HFF-Myc (cell line): Measurements from ENCODE around the gene DNAJC30.

ENCODE experiments used
- DNase-seq: peaks from one replicate; pipeline ENCODE4 v3.0.0-alpha.2; 2011; ENCODE audit warnings: low read depth; ENCODE audit errors: extremely low read depth
- H3K4me3 ChIP-seq: replicated peaks from 2 replicates; pipeline ENCODE4 v1.5.1; 2011; ENCODE audit warnings: low read depth, mild to moderate bottlenecking, control low read depth, low read length
- CTCF ChIP-seq: IDR thresholded peaks from 2 replicates; pipeline ENCODE4 v1.5.1; 2012; ENCODE audit warnings: mild to moderate bottlenecking, low read depth, low read length, control low read depth; ENCODE audit errors: missing control alignments

DNAJC30 gene

GRCh38 chr7:73699370-73700068 lies 16.3 kb upstream of the DNAJC30 start:
- H3K4me3 ChIP-seq, result no peak overlapping the region
- no peak for TF ChIP-seq CTCF
- no peak for DNase-seq

- no peak for DNase-seq
- no peak for TF ChIP-seq CTCF
Observed at GRCh38 chr7:73698410-73698809, 15.2 kb upstream of the DNAJC30 start.

GRCh38 chr7:73696372-73696771 lies 13.1 kb upstream of the DNAJC30 start:
- no peak overlapping the region for H3K4me3 ChIP-seq
- DNase-seq, result no peak
- TF ChIP-seq CTCF, result no peak

More at GRCh38 chr7:73698410-73698809, 15.2 kb upstream of the DNAJC30 start:
- H3K4me3 ChIP-seq, result no peak overlapping the region

- TF ChIP-seq CTCF, result no peak
- DNase-seq, result no peak
Observed at GRCh38 chr7:73690646-73691045, 7.4 kb upstream of the DNAJC30 start.

GRCh38 chr7:73688288-73688687 lies 5.0 kb upstream of the DNAJC30 start:
- H3K4me3 ChIP-seq, result no peak overlapping the region
- TF ChIP-seq CTCF, result no peak
- no peak for DNase-seq

More at GRCh38 chr7:73690646-73691045, 7.4 kb upstream of the DNAJC30 start:
- no peak overlapping the region for H3K4me3 ChIP-seq

- H3K4me3 ChIP-seq, result no peak overlapping the region; the same call in 1 of the 2 replicates
- DNase-seq, result no peak
- no peak for TF ChIP-seq CTCF
Observed at GRCh38 chr7:73685311-73685710, 2.1 kb upstream of the DNAJC30 start.
